Subcutaneous adipose tissue (tissue), 4 donors: Measurements from ENCODE around the gene LCT. TPM values are rescaled to one million over a fixed set of nuclear protein-coding genes. Genes with fewer than 3 reads are reported as not detected.

Experiments used
- total RNA-seq, 4 donors: library from RNA; depleted of rRNA; stranded (reverse); fragments of >200 nt; gene quantifications; one replicate each; pipeline ENCODE4 v1.1.0, GENCODE V29; 2016
- TF ChIP-seq, protein P1 (sequence below): fragments of 450-650 bp; IDR thresholded peaks from one replicate; pipeline ENCODE4 v1.5.1; 2016; ENCODE audit warnings: low read depth, mild to moderate bottlenecking, control low read depth, antibody characterized with exemption, moderate library complexity

The LCT gene
- total RNA-seq: not detected

DNA sequence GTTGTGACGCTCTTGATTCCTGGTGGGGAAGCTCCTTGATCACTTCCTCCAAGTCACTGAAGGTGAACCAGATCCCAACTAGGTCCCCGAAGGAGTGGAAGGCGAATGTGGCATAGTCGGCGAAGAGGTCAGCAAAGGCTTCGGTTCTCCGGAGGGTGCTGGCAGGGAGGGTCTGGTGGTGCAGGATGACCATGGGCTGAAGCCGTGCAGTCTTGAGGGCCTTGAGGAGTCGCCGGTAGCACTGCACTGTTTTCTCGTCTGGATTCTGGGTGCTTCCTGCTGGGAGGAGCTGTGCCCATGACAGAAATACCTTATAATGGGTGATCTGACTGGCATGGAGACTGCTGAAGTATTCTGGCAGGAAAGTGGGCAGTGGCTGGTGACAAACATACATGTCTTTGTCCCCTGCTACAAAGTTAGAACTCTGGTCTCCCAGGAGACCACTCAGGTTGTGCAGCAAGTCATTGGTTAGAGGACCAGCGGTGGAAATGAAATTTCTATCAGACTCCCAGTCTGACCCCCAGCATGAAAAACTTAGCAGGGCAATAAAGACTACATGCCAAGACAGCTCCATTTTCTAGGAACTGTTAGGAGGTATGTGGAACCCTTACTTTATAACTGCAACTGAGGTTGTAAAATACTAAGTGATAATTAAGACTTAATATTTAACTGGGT lies at the start of gene LCT:
Gene LCT (minus strand): TSS at position 589 of the 675 bp plus-strand sequence. CDS start 15 bp downstream, at position 574.
- TF ChIP-seq, protein P1, sequence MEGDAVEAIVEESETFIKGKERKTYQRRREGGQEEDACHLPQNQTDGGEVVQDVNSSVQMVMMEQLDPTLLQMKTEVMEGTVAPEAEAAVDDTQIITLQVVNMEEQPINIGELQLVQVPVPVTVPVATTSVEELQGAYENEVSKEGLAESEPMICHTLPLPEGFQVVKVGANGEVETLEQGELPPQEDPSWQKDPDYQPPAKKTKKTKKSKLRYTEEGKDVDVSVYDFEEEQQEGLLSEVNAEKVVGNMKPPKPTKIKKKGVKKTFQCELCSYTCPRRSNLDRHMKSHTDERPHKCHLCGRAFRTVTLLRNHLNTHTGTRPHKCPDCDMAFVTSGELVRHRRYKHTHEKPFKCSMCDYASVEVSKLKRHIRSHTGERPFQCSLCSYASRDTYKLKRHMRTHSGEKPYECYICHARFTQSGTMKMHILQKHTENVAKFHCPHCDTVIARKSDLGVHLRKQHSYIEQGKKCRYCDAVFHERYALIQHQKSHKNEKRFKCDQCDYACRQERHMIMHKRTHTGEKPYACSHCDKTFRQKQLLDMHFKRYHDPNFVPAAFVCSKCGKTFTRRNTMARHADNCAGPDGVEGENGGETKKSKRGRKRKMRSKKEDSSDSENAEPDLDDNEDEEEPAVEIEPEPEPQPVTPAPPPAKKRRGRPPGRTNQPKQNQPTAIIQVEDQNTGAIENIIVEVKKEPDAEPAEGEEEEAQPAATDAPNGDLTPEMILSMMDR: no peak

DNA sequence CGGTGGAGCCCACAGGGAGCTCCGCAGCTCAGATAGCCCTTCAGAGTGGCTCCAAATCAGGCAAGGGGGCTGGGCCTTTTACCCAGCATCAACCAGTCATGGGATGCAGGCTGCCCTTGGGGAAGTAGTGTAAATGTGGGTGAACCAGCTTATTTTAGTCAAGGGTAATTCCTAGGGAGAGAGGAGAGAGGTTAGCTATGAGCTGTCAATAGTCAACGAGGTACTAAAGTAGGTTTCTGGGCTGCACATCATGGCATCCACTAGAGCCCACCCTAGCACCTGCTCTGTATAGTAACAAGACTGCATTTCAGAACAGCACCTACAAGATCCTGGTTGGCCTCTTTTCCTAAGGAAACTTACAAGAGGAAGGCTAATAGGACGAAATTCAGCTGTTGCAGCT lies 48.7 kb upstream of the LCT start:
- TF ChIP-seq, protein P1: no peak

DNA sequence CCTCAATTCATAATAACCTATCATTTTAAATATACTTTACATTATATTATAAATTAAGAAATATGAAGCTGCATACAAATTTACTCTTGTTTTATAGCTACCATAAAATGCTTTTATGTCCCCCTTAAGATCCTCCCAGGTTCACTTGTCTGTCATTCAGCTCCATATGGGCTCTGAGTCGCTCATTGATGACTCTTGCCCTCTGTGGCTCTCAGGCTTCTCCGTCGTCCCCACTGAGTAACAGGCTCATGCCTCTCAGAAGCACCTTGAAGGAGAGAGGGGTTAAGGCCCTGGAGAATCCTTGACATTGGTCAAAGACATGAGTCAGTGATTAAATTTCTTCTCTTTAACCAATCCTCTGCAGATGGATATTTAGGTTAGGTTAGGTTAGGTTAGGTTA lies 45.4 kb upstream of the LCT start:
- TF ChIP-seq, protein P1: no peak

DNA sequence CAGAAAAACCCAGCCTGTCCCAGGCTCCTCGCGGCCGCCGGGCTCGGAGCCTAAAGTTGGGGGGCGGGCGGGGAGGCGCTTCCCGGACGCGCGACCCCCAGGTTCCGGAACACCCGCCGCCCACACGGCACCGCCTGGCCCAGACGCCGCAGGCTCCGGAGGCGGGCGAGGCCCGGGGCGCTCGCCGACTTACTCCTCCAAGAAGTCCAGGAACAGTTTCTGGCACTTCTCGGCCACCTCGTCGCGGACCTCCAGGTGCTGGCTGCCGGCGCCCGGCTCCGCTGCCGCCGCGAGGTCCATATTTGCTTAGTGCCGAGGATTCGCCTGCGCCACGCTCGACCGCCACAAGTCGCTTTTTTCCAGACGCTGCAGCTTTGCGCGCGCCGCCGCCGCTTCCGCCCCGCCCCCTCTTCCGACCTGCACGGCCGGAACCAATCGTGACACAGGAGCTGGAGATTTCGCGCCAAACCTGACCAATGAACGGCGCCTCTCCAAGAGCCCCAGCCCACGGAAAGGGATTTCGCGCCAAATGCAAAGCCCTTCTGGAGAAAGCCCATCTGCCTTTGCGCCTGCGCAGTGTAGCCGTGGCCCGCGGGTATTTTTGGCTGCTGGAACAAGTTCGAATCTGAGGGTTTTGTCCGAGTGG lies 39.2 kb upstream of the LCT start, which contains the start of gene MCM6:
Gene MCM6 (minus strand): TSS at position 378 of the 646 bp plus-strand sequence. CDS start 78 bp downstream, at position 300.
- TF ChIP-seq, protein P1: no peak

DNA sequence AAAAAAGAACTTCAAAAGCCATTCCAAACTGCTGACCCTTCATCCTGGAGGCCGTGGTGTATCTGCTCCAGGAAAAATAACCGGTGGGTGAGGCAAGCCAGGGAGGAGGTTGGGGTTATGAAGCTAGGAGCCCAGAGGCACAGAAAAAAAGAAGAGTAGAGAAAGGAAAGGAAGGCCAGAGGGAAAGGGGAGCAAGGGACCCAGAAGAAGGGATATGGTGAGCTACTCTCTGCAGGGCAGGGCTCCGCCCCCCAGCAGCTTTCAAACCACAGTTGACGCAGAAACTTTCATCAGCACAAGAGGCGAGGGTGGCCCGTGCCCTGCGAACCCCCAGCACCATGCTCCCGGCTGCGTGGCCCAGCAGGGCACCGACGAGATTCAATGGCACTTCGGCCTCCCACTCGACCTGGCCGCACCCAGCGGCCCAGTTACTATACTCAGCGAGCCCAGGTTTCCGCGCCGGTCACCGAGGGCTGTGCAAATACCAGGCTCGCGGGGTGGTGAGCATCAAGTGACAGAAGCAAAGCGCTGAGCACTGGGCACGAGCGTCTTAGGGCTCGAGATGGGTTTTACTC lies 38.6 kb upstream of the LCT start:
- TF ChIP-seq, protein P1: no peak

DNA sequence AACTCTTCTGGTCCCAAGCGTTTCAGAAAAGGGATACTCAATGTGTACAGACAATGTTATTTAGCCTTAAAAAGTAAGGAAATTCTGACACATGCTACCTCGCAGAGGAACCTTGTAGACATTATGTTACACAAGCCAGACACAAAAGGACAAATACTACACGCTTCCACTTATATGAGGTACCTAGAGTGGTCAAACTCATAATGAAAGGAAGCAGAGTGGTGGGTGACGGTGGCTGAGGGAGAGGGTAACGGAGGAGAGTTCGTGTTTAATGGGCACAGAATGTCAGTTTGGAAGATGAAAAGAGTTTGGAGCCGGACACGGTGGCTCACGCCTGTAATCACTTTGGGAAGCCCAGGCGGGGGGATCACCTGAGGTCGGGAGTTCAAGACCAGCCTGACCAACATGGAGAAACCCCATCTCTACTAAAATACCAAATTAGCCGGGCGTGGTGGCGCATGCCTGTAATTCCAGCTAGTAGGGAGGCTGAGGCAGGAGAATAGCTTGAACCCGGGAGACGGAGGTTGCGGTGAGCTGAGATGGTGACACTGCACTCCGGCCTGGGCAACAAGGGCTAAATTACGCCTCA lies 37.9 kb upstream of the LCT start:
- TF ChIP-seq, protein P1: no peak

DNA sequence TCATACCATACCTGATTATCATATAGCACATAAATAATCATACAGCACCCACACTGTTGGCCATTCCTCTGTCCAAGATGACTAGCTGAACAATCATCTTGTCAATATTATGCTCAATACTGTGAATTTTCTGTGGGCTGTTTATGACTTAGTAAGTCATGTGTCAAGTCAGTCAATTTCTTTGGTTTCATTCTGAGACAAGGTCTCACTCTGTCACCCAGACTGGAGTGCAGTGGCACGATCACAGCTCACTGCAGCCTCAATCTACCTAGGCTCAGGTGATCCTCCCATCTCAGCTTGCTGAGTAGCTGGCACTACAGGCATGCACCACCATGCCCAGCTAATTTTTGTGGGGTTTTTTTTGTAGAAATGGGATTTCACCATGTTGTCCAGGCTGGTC lies 33.6 kb upstream of the LCT start:
- TF ChIP-seq, protein P1: no peak
